Tibial artery (tissue), 4 donors: ENCODE data around the gene SORCS3.

ENCODE experiments used
- DNase-seq, 2 donors: peaks; one replicate each; pipeline ENCODE4 v3.0.0-alpha.2; 2019
- H3K27ac ChIP-seq, 2 donors: fragments of 200-600 bp; sonication (generic) in 1 of 2; 1 replicate in 1 of 2; 2 replicates in 1 of 2; pipeline ENCODE4 v1.5.1; 2018 to 2019; ENCODE audit warnings: mild to moderate bottlenecking in 1 of 2
- H3K27me3 ChIP-seq, 2 donors: fragments of 200-600 bp; sonication (generic) in 1 of 2; one replicate each; pipeline versions ENCODE4 v1.5.1 to v1.6.0; 2016 to 2019
- H3K36me3 ChIP-seq, 3 donors: fragments of 200-600 bp; sonication (generic) in 2 of 3; one replicate each; pipeline ENCODE4 v1.5.1; 2016 to 2019; ENCODE audit warnings: mild to moderate bottlenecking in 2 of 3
- H3K4me1 ChIP-seq, 4 donors: fragments of 200-600 bp; sonication (generic) in 2 of 4; 1 replicate in 3 of 4; 2 replicates in 1 of 4; pipeline ENCODE4 v1.5.1; 2016 to 2019
- H3K4me3 ChIP-seq, 2 donors: fragments of 200-600 bp; sonication (generic) in 1 of 2; 1 replicate in 1 of 2; 2 replicates in 1 of 2; pipeline ENCODE4 v1.5.1; 2018 to 2019; ENCODE audit warnings: mild to moderate bottlenecking in 2 of 2
- H3K9me3 ChIP-seq, 3 donors: fragments of 200-600 bp; sonication (generic) in 1 of 3; one replicate each; pipeline ENCODE4 v1.5.1; 2016 to 2019
- intact Hi-C: fragments of 100-400 bp; cut with DNase I; formaldehyde crosslinking; loops from one replicate; pipeline ENCODE4 v1.15.0; 2023; ENCODE audit warnings: low total_unique reads
- TF ChIP-seq, protein P1 (sequence below), 2 experiments: fragments of 200-600 bp in 1 of 2; fragments of 450-650 bp in 1 of 2; IDR thresholded peaks; one replicate each; pipeline ENCODE4 v1.5.1; 2017 to 2019; ENCODE audit warnings: antibody characterized with exemption in 2 of 2, mild to moderate bottlenecking in 1 of 2, moderate library complexity in 1 of 2

SORCS3 gene

GRCh38 chr10:104880624-104881398 is 239.7 kb downstream of the SORCS3 start:
- TF ChIP-seq, protein P1, sequence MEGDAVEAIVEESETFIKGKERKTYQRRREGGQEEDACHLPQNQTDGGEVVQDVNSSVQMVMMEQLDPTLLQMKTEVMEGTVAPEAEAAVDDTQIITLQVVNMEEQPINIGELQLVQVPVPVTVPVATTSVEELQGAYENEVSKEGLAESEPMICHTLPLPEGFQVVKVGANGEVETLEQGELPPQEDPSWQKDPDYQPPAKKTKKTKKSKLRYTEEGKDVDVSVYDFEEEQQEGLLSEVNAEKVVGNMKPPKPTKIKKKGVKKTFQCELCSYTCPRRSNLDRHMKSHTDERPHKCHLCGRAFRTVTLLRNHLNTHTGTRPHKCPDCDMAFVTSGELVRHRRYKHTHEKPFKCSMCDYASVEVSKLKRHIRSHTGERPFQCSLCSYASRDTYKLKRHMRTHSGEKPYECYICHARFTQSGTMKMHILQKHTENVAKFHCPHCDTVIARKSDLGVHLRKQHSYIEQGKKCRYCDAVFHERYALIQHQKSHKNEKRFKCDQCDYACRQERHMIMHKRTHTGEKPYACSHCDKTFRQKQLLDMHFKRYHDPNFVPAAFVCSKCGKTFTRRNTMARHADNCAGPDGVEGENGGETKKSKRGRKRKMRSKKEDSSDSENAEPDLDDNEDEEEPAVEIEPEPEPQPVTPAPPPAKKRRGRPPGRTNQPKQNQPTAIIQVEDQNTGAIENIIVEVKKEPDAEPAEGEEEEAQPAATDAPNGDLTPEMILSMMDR (IDR thresholded peaks at IDR 0.05): no peak
- Histone ChIP-seq H3K27me3 (no peaks in the 10 kb centered on the region), H3K4me3 (no peak overlapping the region), H3K4me1 (no peaks in the 10 kb centered on the region), H3K36me3 (no peaks in the 10 kb centered on the region), H3K27ac (no peak overlapping the region), H3K9me3 (no peaks in the 10 kb centered on the region)
- no peak for DNase-seq
- intact Hi-C loops: no loop called here

DNA sequence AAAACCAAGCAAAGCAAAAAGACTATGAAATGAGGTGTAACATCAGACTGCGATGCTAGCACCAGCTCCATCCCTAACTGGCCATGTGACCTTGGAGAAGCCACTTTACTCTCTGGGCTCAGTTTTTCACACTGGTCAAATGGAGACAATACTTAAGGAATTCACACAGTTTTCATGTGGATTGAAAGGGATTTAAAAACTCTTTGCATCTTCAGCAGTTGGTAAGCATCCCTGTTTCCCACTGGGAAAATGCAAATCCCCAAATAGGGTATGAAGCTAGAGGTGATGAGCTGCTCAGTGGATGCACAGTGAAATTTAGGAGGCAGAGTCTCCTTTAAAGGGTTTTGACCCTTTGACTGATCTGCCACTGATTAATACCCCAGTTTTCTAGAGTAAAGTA is 240.7 kb downstream of the SORCS3 start:
- no peak for DNase-seq
- no peak overlapping the region for H3K4me3 ChIP-seq
- no peaks in the 10 kb centered on the region for H3K9me3 ChIP-seq
- TF ChIP-seq, protein P1 (IDR thresholded peaks at IDR 0.05): no peak
- intact Hi-C loops: no loop called here
- H3K4me1 ChIP-seq: no peaks in the 10 kb centered on the region
- no peaks in the 10 kb centered on the region for H3K36me3 ChIP-seq
- H3K27me3 ChIP-seq: no peaks in the 10 kb centered on the region
- H3K27ac ChIP-seq: no peak overlapping the region

DNA sequence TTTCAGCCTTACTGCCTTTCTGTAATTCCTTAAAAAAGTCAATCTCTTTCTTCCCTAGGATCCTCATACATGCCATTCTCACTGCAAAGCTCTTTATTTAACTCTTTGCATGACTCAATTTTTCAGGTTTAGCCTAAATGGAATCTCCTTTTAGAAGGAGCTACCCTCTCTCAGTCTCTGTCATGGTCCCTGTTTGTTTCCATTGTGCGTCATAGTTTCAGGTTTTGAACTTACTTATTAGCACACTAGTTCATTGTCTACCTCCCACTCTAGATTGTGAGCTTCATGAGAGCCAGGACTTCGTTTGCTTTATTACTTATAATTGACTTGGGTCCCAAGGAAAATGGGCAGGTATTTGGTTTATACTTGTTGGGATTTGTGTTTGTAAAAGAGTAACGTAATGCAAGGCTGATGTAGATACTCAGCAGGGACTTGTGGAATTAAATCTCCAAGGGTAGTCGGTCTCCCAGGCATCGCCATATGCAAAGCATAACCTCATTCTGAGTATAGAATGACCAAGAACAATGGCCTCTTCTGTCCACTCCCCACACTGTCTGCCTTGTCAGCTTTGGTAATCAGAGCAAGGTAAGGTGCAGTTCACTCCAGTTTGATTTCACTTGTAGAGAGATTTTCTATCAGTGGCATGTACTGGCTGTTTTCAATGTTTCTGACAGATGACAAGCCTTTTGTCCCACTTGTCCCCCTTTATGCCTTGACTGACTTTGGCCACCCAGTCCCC is 252.0 kb downstream of the SORCS3 start:
- H3K27ac ChIP-seq: no peak overlapping the region
- no peak for DNase-seq
- H3K27me3 ChIP-seq: no peaks in the 10 kb centered on the region
- H3K9me3 ChIP-seq: peaks cover 0 to 4% (median 0%) of the 10 kb centered on the region in 3 donors
- TF ChIP-seq, protein P1 (IDR thresholded peaks at IDR 0.05): no peak
- H3K4me3 ChIP-seq: no peak overlapping the region
- H3K36me3 ChIP-seq: no peaks in the 10 kb centered on the region
- intact Hi-C loops: no loop called here
- no peaks in the 10 kb centered on the region for H3K4me1 ChIP-seq

GRCh38 chr10:104893701-104894100 is 252.6 kb downstream of the SORCS3 start:
- peaks cover 0 to 4% (median 0%) of the 10 kb centered on the region in 3 donors for H3K9me3 ChIP-seq
- no peaks in the 10 kb centered on the region for H3K36me3 ChIP-seq
- H3K27me3 ChIP-seq: no peaks in the 10 kb centered on the region
- TF ChIP-seq, protein P1 (IDR thresholded peaks at IDR 0.05): no peak
- no peak overlapping the region for H3K4me3 ChIP-seq
- DNase-seq: no peak
- H3K27ac ChIP-seq: no peak overlapping the region
- intact Hi-C loops: no loop called here
- H3K4me1 ChIP-seq: no peaks in the 10 kb centered on the region

- Histone ChIP-seq H3K9me3 (peaks cover 0 to 4% (median 0%) of the 10 kb centered on the region in 3 donors), H3K4me1 (no peaks in the 10 kb centered on the region), H3K4me3 (no peak overlapping the region), H3K36me3 (no peaks in the 10 kb centered on the region), H3K27ac (no peak overlapping the region), H3K27me3 (no peaks in the 10 kb centered on the region)
- TF ChIP-seq, protein P1 (IDR thresholded peaks at IDR 0.05): no peak
- DNase-seq: no peak
- intact Hi-C loops: no loop called here
Measured at GRCh38 chr10:104894681-104895080, 253.6 kb downstream of the SORCS3 start.
